ENCODE measurements around the gene USP24.

DNA sequence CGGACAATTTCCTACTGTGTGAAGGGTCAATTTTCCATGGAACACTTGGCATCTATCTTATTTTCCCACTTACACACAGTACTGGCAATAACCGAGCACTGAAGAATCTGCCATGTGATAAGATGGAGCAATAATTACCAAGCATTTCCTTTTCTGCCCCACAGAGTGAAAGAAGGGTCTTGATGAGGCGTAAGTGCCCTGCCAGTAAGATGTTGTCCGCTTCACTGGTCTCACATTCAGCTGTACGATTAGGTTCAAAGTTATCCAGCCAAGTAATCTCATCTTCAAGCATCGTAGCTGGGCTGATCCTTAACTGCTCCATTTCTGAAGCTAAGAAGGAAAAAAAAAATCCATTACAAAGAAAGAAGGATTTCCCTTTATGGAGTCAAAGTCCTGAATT is 108.1 kb downstream of the USP24 start:
- TF ChIP-seq, protein P1, sequence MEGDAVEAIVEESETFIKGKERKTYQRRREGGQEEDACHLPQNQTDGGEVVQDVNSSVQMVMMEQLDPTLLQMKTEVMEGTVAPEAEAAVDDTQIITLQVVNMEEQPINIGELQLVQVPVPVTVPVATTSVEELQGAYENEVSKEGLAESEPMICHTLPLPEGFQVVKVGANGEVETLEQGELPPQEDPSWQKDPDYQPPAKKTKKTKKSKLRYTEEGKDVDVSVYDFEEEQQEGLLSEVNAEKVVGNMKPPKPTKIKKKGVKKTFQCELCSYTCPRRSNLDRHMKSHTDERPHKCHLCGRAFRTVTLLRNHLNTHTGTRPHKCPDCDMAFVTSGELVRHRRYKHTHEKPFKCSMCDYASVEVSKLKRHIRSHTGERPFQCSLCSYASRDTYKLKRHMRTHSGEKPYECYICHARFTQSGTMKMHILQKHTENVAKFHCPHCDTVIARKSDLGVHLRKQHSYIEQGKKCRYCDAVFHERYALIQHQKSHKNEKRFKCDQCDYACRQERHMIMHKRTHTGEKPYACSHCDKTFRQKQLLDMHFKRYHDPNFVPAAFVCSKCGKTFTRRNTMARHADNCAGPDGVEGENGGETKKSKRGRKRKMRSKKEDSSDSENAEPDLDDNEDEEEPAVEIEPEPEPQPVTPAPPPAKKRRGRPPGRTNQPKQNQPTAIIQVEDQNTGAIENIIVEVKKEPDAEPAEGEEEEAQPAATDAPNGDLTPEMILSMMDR (IDR thresholded peaks at IDR 0.05), result no peak
- TF ChIP-seq EZH2 (IDR thresholded peaks at IDR 0.05; ENCODE audit: borderline replicate concordance, insufficient read depth, low read depth, low read length, poor library complexity, severe bottlenecking), result no peak

All from B cell (primary cell).